ENCODE data around the gene SMURF2.
"Not testable (repeated sequence)": the region's sequence is repeated elsewhere in the genome, so short reads cannot be mapped to it uniquely, and the experiment has no call there.

SMURF2 gene

GRCh38 chr17:64661976-64662773 lies at the start of gene SMURF2:
Gene SMURF2 (minus strand): TSS chr17:64662307. CDS start chr17:64661880, 427 bp downstream.
- DNase-seq = peak; percentile 27

GRCh38 chr17:64709481-64709880 lies 47.4 kb upstream of the SMURF2 start:
- no peak for DNase-seq

DNA sequence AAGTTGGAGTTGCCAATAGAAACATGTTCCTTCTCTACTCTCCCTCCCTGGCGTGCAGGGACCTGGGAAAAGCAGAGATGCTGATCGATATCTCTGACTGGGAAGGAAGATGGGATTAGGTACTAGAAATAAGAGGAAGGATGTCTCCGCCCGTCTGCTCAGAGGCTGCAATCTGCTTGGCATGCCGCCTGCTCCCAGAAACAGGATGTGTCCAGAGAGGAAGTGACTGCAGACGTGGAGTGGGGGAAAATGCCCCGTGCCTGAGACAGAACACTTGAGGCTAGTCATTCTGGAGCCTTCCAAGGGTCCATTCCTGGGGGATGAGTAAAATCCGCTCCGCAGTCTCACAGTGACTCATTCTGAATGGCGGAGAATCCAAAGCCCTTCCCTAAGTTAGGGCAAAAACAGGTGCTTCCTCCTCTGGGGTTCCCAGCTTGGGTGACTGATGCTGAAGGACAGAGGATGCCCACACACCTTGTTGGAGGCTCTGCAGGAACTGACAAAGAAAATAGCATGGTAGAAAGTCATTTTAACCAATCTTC lies 45.0 kb upstream of the SMURF2 start:
- no peak for DNase-seq

- no peak for DNase-seq
Measured at GRCh38 chr17:64706224-64707049, 44.3 kb upstream of the SMURF2 start.

DNA sequence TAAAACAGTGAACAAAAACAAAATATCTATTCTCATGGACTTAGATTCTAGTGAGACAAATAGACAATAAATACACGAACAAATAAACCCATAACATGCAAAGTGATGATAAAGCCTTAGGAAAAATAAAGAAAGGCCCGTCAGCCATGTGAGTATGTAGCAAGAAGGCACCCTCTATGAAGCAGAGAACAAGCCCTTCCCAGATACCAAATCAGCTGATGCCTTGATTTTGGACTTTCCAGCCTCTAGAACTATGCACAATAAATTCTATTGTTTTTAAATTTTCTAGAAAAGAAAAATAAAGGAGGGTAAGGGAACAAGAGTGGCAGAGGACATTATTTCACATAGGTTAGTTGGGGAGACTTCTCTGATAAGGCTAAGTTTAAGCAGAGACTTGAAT lies 40.7 kb upstream of the SMURF2 start:
- no peak for DNase-seq

GRCh38 chr17:64698725-64699124 lies 36.6 kb upstream of the SMURF2 start:
- DNase-seq = no peak

- no peak for DNase-seq
Measured at GRCh38 chr17:64694207-64694606, 32.1 kb upstream of the SMURF2 start.

DNA sequence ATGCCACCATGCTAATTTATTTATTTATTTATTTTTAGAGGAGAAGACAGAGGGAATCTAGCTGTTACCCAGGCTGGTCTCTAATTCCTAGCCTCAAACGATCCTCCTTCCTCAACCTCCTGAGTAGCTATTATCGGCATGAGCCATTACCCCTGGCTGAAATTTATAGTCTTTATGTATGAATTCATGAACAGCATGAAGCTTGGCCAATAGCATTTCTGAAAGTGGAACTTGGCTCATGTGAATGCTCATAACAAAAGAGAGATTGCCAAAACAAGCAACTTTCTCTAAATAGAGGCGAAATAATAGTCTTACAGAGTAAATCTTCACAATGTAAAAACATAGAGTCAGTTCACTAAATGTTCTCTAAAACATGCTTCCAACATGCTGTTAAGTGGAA lies 30.1 kb upstream of the SMURF2 start:
- DNase-seq = no peak

DNA sequence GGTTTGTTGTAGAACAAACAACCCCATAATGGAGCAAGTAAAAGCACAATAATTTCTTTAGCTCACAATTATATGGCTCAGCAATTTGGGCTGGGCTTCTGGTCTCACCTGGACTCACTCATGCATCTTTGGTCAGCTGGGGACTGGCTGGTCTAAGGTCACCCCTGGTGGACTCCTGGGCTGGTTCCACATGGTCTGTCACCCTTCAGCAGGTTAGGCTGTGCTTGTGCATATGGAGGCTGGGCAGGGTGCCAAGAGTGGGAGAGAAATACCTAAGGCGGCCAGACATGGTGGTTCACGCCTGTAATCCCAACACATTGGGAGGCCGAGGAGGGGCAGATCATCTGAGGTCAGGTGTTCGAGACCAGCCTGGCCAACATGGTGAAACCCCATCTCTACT lies 27.0 kb upstream of the SMURF2 start:
- no peak for DNase-seq

DNA sequence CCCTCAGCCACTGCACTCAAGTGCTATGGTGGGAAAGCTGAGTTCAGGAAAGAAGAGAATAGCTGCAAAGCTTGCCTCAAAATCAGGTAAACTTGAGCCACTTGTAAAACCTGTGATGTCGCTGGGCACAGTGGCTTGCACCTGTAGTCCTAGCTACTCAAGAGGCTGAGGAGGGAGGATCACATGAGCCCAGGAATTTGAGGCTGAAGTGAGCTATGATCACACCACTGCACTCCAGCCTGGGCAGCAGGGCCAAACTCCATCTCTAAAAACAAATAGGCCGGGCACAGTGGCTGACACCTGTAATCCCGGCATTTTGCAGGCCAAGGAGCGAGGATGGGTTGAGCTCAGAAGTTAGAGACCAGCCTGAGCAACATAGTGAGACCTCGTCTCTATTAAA lies 26.4 kb upstream of the SMURF2 start:
- no peak for DNase-seq

DNA sequence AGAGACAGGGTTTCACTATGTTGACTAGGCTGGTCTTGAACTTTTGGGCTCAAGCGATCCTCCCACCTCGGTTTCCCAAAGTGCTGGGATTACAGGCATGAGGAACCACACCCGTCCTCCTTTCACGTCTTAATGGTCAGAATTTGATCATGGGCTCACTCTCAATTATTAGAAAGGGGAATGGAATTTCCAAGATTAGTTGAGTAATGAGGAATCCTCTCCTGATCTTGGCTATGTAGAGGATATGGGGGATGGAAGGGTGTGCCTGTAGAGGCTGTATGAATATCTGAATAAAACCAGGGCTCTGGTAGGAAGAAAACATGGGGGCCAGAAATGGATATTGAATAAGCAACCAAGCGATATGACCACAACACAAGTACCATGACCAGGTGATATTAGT lies 25.9 kb upstream of the SMURF2 start:
- no peak for DNase-seq

- DNase-seq = no peak
Measured at GRCh38 chr17:64687376-64687775, 25.3 kb upstream of the SMURF2 start.

DNA sequence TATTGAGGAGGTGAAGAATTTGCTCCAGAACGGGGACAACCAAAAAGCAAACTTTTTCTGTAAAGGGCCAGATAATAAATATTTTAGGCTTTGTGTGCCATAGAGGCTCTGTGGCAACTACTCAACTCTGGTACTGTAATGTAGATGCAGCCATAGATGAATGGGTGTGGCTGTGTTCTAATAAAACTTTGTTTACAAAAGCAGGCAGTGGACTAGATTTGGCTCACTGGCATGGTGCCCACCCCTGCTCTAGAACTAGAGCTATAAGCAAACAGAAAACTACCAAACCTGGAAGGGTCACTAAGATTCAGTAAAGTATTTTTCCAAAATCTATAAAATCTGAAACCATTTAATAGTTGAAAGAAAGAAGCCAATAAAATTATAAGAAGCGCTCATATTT lies 24.6 kb upstream of the SMURF2 start:
- no peak for DNase-seq

GRCh38 chr17:64685705-64686104 lies 23.6 kb upstream of the SMURF2 start:
- no peak for DNase-seq

DNA sequence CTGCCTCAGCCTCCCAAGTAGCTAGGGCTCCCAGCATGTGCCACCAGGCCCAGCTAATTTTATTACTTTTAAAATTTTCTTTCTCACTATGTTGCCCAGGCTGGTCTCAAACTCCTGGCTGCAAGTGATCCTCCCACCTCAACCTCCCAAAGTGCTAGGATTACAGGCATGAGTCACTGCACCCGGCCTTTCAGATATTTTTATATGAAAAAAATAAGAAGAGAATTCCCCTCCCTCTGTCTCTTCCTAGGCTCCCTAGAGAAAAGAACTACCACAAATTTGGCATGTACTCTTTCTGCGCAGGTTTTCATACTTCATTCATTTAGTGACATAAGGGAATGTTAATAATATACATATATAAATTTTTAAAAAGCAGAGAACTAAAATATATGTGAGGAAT lies 21.7 kb upstream of the SMURF2 start:
- DNase-seq = no peak

DNA sequence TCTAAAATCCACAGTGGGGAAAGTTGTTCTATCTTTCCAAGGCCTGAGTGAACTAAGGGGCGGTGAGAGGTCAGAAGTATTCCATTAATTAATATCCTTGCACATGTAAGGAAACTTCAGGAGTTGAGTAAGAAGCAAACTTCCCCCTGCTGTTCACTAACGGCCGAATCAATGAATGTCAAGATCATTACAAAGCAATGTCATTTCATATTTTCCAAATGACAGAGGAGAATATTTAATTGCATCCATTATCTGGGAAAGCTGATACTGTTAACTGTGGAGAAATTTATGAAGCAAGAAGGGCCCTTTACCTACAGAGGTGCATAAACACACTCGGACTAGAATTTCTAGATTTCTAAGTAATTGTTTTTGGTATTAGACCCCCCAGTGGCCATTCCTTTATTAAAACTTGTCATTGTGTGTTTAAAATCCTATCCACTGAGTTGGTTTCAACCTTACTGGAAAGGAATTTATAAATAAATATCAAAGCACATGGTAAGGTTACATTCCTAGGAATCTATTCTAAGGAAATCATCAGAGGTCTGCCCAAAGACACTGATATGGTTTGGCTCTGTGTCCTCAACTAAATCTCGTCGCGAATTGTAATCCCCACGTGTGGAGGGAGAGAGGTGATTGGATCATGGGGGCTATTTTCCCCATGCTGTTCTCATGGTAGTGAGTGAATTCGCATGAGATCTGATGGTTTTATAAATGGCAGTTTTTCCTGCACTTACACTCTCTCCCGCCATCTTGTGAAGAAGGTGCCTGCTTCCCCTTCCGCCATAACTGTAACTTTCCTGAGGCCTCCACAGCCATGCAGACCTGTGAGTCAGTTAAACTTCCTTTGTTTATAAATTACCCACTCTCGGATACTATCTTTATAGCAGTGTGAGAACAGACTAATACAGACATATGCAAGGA lies 20.4 kb upstream of the SMURF2 start:
- DNase-seq = no peak

GRCh38 chr17:64679710-64680216 lies 17.7 kb upstream of the SMURF2 start:
- no peak for DNase-seq

DNA sequence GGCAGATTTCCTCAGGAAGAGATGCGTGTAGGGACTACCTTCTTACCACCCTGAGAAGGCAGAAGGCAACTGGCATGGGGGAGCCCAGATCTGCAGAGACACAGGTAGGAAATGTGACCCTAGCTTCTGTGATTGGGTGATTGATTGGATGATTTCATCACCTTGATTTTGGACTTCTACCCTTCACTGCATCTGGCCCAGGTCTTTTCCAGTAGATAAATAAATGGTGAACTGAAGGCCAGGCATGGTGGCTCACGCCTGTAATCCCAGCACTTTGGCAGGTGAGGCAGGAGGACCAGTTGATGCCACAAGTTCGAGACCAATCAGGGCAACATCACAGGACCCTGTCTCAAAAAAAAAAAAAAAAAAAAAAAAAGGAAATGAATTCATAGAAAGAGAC lies 14.7 kb upstream of the SMURF2 start:
- DNase-seq = no peak

GRCh38 chr17:64670843-64671590 lies 8.9 kb upstream of the SMURF2 start:
- not testable (repeated sequence) for DNase-seq

GRCh38 chr17:64667807-64668721 lies 6.0 kb upstream of the SMURF2 start:
- DNase-seq = not testable (repeated sequence)

Measured in NCI-H1694 (cell line).